Stimulated activated naive CD8-positive, alpha-beta T cell treated with anti-CD3 and anti-CD28 coated beads, Interleukin-15, Interleukin-2, amounts not matched to agents 100 ng/mL and 50 ng/mL, for 24 hours (primary cell): ENCODE measurements around the gene LAPTM4A.
A peak's percentile ranks its signal among the peaks of the same experiment; 100 is the strongest.
"Not testable (repeated sequence)": the region's sequence is repeated elsewhere in the genome, so short reads cannot be mapped to it uniquely, and the experiment has no call there.

ENCODE experiments used
- H3K27ac Mint-ChIP-seq: one replicate; pipeline ENCODE4 v1.8.0; 2021; ENCODE audit warnings: mild to moderate bottlenecking, mixed read lengths
- H3K27me3 Mint-ChIP-seq: one replicate; pipeline ENCODE4 v1.8.0; 2021; ENCODE audit warnings: mixed read lengths
- H3K36me3 Mint-ChIP-seq: one replicate; pipeline ENCODE4 v1.8.0; 2021; ENCODE audit warnings: low read depth, mixed read lengths
- H3K4me1 Mint-ChIP-seq: one replicate; pipeline ENCODE4 v1.8.0; 2021; ENCODE audit warnings: low read depth, mixed read lengths
- H3K4me3 Mint-ChIP-seq: one replicate; pipeline ENCODE4 v1.8.0; 2021; ENCODE audit warnings: mild to moderate bottlenecking, mixed read lengths
- H3K9me3 Mint-ChIP-seq: one replicate; pipeline ENCODE4 v1.8.0; 2021; ENCODE audit warnings: mixed read lengths

The LAPTM4A gene

GRCh38 chr2:20051532-20052228, at the start of gene LAPTM4A:
Gene LAPTM4A, minus strand, starts transcription at chr2:20051628. Its CDS starts 108 bp downstream, at chr2:20051520.
- H3K4me3 Mint-ChIP-seq: no peak within 1 kb of the TSS
- H3K4me1 Mint-ChIP-seq: peaks cover 26% of the 10 kb centered on the region
- no peak within 1 kb of the TSS for H3K27ac Mint-ChIP-seq
- peaks cover 19% of the 10 kb centered on the region for H3K27me3 Mint-ChIP-seq
- peaks cover 4% of the 10 kb centered on the region for H3K36me3 Mint-ChIP-seq
- no peaks in the 10 kb centered on the region for H3K9me3 Mint-ChIP-seq

GRCh38 chr2:20100711-20101110, 49.3 kb upstream of the LAPTM4A start:
- Mint-ChIP-seq H3K27me3 (peaks cover 18% of the 10 kb centered on the region), H3K4me1 (no peaks in the 10 kb centered on the region)

GRCh38 chr2:20099780-20100179, 48.4 kb upstream of the LAPTM4A start:
- no peak overlapping the region for H3K4me3 Mint-ChIP-seq
- no peaks in the 10 kb centered on the region for H3K4me1 Mint-ChIP-seq
- peaks cover 13% of the 10 kb centered on the region for H3K27me3 Mint-ChIP-seq
- H3K36me3 Mint-ChIP-seq: no peaks in the 10 kb centered on the region
- H3K27ac Mint-ChIP-seq: no peak overlapping the region
- H3K9me3 Mint-ChIP-seq: no peaks in the 10 kb centered on the region

More at GRCh38 chr2:20100711-20101110, 49.3 kb upstream of the LAPTM4A start:
- no peak overlapping the region for H3K4me3 Mint-ChIP-seq
- no peak overlapping the region for H3K27ac Mint-ChIP-seq
- H3K36me3 Mint-ChIP-seq: no peaks in the 10 kb centered on the region
- no peaks in the 10 kb centered on the region for H3K9me3 Mint-ChIP-seq

- Mint-ChIP-seq H3K9me3 (no peaks in the 10 kb centered on the region), H3K4me3 (no peak overlapping the region), H3K36me3 (no peaks in the 10 kb centered on the region), H3K27ac (no peak overlapping the region), H3K4me1 (no peaks in the 10 kb centered on the region), H3K27me3 (peaks cover 13% of the 10 kb centered on the region)
Measured at GRCh38 chr2:20097889-20098714, 46.7 kb upstream of the LAPTM4A start.

- peak overlapping the region; percentile 7 for H3K27ac Mint-ChIP-seq
Measured at GRCh38 chr2:20095469-20095868, 44.0 kb upstream of the LAPTM4A start.

GRCh38 chr2:20094955-20095354, 43.5 kb upstream of the LAPTM4A start:
- Mint-ChIP-seq H3K4me3 (no peak overlapping the region), H3K9me3 (no peaks in the 10 kb centered on the region), H3K27ac (peak overlapping the region; percentile 7), H3K4me1 (no peaks in the 10 kb centered on the region), H3K27me3 (peaks cover 13% of the 10 kb centered on the region), H3K36me3 (no peaks in the 10 kb centered on the region)

More at GRCh38 chr2:20095469-20095868, 44.0 kb upstream of the LAPTM4A start:
- Mint-ChIP-seq H3K4me3 (no peak overlapping the region), H3K9me3 (no peaks in the 10 kb centered on the region), H3K36me3 (no peaks in the 10 kb centered on the region), H3K27me3 (peaks cover 10% of the 10 kb centered on the region), H3K4me1 (no peaks in the 10 kb centered on the region)

- Mint-ChIP-seq H3K27ac (no peak overlapping the region), H3K4me1 (no peaks in the 10 kb centered on the region), H3K9me3 (no peaks in the 10 kb centered on the region), H3K27me3 (peaks cover 13% of the 10 kb centered on the region), H3K36me3 (no peaks in the 10 kb centered on the region), H3K4me3 (no peak overlapping the region)
Measured at GRCh38 chr2:20094142-20094755, 42.8 kb upstream of the LAPTM4A start.

- no peak overlapping the region for H3K27ac Mint-ChIP-seq
- no peaks in the 10 kb centered on the region for H3K36me3 Mint-ChIP-seq
- H3K27me3 Mint-ChIP-seq: peaks cover 13% of the 10 kb centered on the region
- no peaks in the 10 kb centered on the region for H3K4me1 Mint-ChIP-seq
- H3K4me3 Mint-ChIP-seq: no peak overlapping the region
- no peaks in the 10 kb centered on the region for H3K9me3 Mint-ChIP-seq
Measured at GRCh38 chr2:20093263-20094141, 42.1 kb upstream of the LAPTM4A start.

- Mint-ChIP-seq H3K36me3 (no peaks in the 10 kb centered on the region), H3K4me1 (no peaks in the 10 kb centered on the region), H3K4me3 (no peak overlapping the region), H3K9me3 (no peaks in the 10 kb centered on the region), H3K27ac (no peak overlapping the region), H3K27me3 (peaks cover 13% of the 10 kb centered on the region)
Measured at GRCh38 chr2:20092901-20093235, 41.4 kb upstream of the LAPTM4A start.

GRCh38 chr2:20092226-20092900, 40.9 kb upstream of the LAPTM4A start:
- Mint-ChIP-seq H3K4me3 (no peak overlapping the region), H3K9me3 (no peaks in the 10 kb centered on the region), H3K27ac (no peak overlapping the region), H3K4me1 (no peaks in the 10 kb centered on the region), H3K36me3 (no peaks in the 10 kb centered on the region), H3K27me3 (peaks cover 13% of the 10 kb centered on the region)

GRCh38 chr2:20091305-20091991, 40.0 kb upstream of the LAPTM4A start:
- H3K36me3 Mint-ChIP-seq: no peaks in the 10 kb centered on the region
- peaks cover 13% of the 10 kb centered on the region for H3K27me3 Mint-ChIP-seq
- H3K4me1 Mint-ChIP-seq: no peaks in the 10 kb centered on the region
- H3K4me3 Mint-ChIP-seq: no peak overlapping the region
- H3K9me3 Mint-ChIP-seq: no peaks in the 10 kb centered on the region
- no peak overlapping the region for H3K27ac Mint-ChIP-seq

- H3K9me3 Mint-ChIP-seq: no peaks in the 10 kb centered on the region
- H3K4me1 Mint-ChIP-seq: no peaks in the 10 kb centered on the region
- no peak overlapping the region for H3K4me3 Mint-ChIP-seq
- H3K36me3 Mint-ChIP-seq: no peaks in the 10 kb centered on the region
- H3K27ac Mint-ChIP-seq: no peak overlapping the region
- H3K27me3 Mint-ChIP-seq: peaks cover 13% of the 10 kb centered on the region
Measured at GRCh38 chr2:20089715-20090464, 38.5 kb upstream of the LAPTM4A start.

- not testable (repeated sequence) for H3K9me3 Mint-ChIP-seq, H3K27me3 Mint-ChIP-seq, H3K36me3 Mint-ChIP-seq, H3K4me3 Mint-ChIP-seq, H3K4me1 Mint-ChIP-seq, H3K27ac Mint-ChIP-seq
Measured at GRCh38 chr2:20085909-20086308, 34.5 kb upstream of the LAPTM4A start.
